Nephron (organoid): ENCODE measurements around the gene RPGR.

Source experiments
- H3K27ac Mint-ChIP-seq, 3 experiments: 2 replicates each; pipeline ENCODE4 v1.8.0; 2020; ENCODE audit warnings: mixed read lengths in 3 of 3, mild to moderate bottlenecking in 2 of 3, moderate library complexity in 1 of 3
- H3K27me3 Mint-ChIP-seq: 2 replicates; pipeline ENCODE4 v1.8.0; 2021; ENCODE audit warnings: low read depth, mild to moderate bottlenecking, moderate library complexity, mixed read lengths
- H3K36me3 Mint-ChIP-seq: 2 replicates; pipeline ENCODE4 v1.8.0; 2020; ENCODE audit warnings: low read depth, mixed read lengths
- H3K4me1 Mint-ChIP-seq: 2 replicates; pipeline ENCODE4 v1.8.0; 2020; ENCODE audit warnings: mixed read lengths
- H3K4me3 Mint-ChIP-seq, 3 experiments: 2 replicates each; pipeline ENCODE4 v1.8.0; 2020; ENCODE audit warnings: mild to moderate bottlenecking in 3 of 3, mixed read lengths in 3 of 3, moderate library complexity in 2 of 3
- H3K9me3 Mint-ChIP-seq: 2 replicates; pipeline ENCODE4 v1.8.0; 2020; ENCODE audit warnings: mixed read lengths
- TF ChIP-seq, protein P1 (sequence below), 3 experiments: fragments of 200-600 bp; sonication (generic); IDR thresholded peaks; one replicate each; pipeline ENCODE4 v1.5.0; 2021; ENCODE audit warnings: antibody characterized with exemption in 3 of 3; ENCODE audit not compliant: unreplicated experiment in 3 of 3

RPGR gene

DNA sequence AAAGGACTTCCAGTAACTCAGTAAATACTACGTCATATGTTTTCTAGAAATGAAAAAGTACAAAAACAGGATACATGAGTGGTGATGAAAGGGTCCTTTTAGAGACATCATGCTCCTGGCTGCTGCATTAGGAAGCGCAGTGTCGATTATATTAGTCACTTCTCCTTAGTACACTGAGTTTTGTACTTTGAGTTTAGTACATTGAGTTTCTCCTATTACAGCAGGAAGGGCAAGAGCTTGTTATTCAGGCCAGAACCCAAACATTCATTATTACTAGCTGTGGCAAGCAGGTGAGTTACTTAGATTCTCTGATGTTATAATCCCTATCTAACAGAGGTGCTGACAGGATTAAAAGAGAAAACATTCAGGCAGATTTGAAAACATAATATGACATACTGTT, 21.3 kb downstream of the RPGR start:
- Mint-ChIP-seq H3K27ac (no peak overlapping the region), H3K4me1 (no peaks in the 10 kb centered on the region), H3K4me3 (no peak overlapping the region), H3K27me3 (no peaks in the 10 kb centered on the region), H3K9me3 (no peaks in the 10 kb centered on the region), H3K36me3 (peaks cover 6% of the 10 kb centered on the region)
- TF ChIP-seq, protein P1, sequence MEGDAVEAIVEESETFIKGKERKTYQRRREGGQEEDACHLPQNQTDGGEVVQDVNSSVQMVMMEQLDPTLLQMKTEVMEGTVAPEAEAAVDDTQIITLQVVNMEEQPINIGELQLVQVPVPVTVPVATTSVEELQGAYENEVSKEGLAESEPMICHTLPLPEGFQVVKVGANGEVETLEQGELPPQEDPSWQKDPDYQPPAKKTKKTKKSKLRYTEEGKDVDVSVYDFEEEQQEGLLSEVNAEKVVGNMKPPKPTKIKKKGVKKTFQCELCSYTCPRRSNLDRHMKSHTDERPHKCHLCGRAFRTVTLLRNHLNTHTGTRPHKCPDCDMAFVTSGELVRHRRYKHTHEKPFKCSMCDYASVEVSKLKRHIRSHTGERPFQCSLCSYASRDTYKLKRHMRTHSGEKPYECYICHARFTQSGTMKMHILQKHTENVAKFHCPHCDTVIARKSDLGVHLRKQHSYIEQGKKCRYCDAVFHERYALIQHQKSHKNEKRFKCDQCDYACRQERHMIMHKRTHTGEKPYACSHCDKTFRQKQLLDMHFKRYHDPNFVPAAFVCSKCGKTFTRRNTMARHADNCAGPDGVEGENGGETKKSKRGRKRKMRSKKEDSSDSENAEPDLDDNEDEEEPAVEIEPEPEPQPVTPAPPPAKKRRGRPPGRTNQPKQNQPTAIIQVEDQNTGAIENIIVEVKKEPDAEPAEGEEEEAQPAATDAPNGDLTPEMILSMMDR (IDR thresholded peaks at IDR 0.05; ENCODE audit: unreplicated experiment in 3 of 3), result no peak

DNA sequence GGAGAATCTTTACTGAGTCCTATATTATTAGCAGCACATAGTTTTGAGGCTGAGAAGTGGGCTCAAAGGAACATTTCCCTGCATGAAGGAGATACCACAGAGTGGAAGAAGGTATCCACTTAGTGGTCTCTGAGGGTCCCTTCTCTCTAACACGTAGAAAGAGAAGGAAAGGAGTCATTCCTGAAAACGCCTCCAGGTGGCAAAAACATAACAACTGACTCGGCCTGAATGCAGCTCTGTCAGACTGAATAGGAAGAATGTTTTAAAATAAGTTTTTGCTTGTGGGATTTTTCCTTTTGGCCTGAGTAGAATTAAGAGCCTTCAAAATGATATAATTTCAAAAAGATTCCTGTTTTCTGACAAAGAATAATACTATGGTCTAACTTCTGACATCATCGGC, 23.3 kb downstream of the RPGR start:
- Mint-ChIP-seq H3K4me3 (no peak overlapping the region), H3K4me1 (no peaks in the 10 kb centered on the region), H3K9me3 (no peaks in the 10 kb centered on the region), H3K36me3 (no peaks in the 10 kb centered on the region), H3K27ac (no peak overlapping the region), H3K27me3 (no peaks in the 10 kb centered on the region)
- TF ChIP-seq, protein P1 (IDR thresholded peaks at IDR 0.05; ENCODE audit: unreplicated experiment in 3 of 3), result peak; percentile 25 to 37 (median 26)

DNA sequence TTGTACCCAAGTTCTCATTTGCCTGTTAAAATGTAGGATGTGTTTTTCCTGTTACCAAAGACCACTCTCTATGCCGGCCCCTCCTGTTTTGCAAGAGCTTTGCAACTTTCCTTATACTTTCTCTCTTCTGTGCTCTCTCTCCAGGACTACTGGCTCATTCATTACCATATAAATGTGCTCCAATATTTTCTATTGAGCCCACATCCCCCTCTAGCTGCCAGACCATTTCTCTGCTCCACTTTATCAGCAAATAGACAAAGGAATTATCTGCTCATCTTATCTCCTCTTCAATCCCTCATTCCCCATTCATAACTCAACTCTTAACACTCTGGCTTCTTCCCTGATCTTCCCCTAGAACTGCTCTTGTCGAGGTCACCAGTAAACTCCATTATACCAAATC, 33.6 kb downstream of the RPGR start:
- TF ChIP-seq, protein P1 (IDR thresholded peaks at IDR 0.05; ENCODE audit: unreplicated experiment in 3 of 3), result no peak
- no peaks in the 10 kb centered on the region for H3K27me3 Mint-ChIP-seq
- peaks cover 7% of the 10 kb centered on the region for H3K36me3 Mint-ChIP-seq
- H3K4me3 Mint-ChIP-seq, result no peak overlapping the region
- no peaks in the 10 kb centered on the region for H3K9me3 Mint-ChIP-seq
- H3K4me1 Mint-ChIP-seq, result no peaks in the 10 kb centered on the region
- no peak overlapping the region for H3K27ac Mint-ChIP-seq

DNA sequence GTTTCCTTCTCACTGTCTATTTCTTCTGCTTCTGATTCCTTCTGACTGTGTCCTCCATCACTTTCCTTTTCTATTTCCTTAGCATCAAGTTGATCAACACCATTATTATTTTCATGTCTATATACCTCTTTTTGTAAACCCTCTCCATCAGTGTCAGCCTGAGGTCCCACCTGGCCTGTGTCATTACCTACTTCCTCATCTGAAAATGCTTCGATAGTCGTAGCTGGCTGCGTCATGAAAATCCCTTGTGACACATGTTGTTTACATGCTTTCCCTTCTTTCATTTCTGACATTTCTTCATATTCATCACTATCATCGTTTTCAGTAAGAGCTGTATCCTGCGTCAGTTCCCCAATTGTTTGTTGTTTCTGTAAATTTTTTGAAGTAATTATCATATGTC, 39.6 kb downstream of the RPGR start:
- H3K9me3 Mint-ChIP-seq, result no peaks in the 10 kb centered on the region
- TF ChIP-seq, protein P1 (IDR thresholded peaks at IDR 0.05; ENCODE audit: unreplicated experiment in 3 of 3), result no peak
- no peak overlapping the region for H3K4me3 Mint-ChIP-seq
- H3K27me3 Mint-ChIP-seq, result no peaks in the 10 kb centered on the region
- peaks cover 10% of the 10 kb centered on the region for H3K36me3 Mint-ChIP-seq
- no peaks in the 10 kb centered on the region for H3K4me1 Mint-ChIP-seq
- H3K27ac Mint-ChIP-seq, result no peak overlapping the region

DNA sequence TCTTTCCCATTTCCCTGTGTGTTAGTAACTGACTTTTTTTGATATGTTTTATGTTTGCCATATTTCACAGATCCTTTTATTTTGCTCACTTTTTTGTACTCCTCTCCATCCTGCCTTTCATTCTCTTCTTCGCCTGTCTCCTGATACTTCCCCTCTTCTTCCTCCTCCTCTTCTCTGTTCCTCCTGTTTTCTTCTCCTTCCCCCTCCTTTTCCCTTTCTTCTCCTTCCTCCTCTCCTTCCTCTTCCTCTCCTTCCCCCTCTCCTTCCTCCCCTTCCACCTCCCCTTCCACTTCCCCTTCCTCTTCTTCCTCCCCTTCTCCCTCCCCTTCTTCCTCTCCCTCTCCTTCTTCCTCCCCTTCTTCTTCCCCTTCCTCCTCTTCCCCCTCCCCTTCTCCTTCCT, 41.7 kb downstream of the RPGR start:
- no peak overlapping the region for H3K27ac Mint-ChIP-seq
- no peak overlapping the region for H3K4me3 Mint-ChIP-seq
- H3K36me3 Mint-ChIP-seq, result peaks cover 10% of the 10 kb centered on the region
- no peaks in the 10 kb centered on the region for H3K27me3 Mint-ChIP-seq
- TF ChIP-seq, protein P1 (IDR thresholded peaks at IDR 0.05; ENCODE audit: unreplicated experiment in 3 of 3), result no peak
- no peaks in the 10 kb centered on the region for H3K9me3 Mint-ChIP-seq
- no peaks in the 10 kb centered on the region for H3K4me1 Mint-ChIP-seq

DNA sequence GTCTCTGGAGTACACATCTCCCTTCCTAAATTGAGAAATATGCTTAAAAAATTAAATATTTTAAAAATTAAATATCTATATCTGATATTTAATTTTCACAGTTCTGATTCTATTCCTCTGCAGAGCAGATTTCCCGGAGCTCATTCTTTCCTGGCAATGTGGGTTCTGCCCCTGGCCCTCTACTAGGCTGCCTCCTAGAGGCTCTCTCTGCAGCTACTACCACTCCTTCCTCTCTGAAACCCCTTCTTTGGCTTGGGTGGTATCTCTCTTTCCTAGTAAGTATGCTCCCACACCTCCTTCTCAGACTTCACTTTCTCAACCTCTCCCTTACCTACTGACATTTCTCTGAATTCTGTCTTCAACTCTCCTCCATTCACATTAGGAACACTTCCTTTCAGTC, 45.3 kb downstream of the RPGR start:
- TF ChIP-seq, protein P1 (IDR thresholded peaks at IDR 0.05; ENCODE audit: unreplicated experiment in 3 of 3), result peak in 1 of 3 experiments; percentile 10
- H3K27ac Mint-ChIP-seq, result no peak overlapping the region
- no peaks in the 10 kb centered on the region for H3K27me3 Mint-ChIP-seq
- no peak overlapping the region for H3K4me3 Mint-ChIP-seq
- no peaks in the 10 kb centered on the region for H3K4me1 Mint-ChIP-seq
- peaks cover 6% of the 10 kb centered on the region for H3K36me3 Mint-ChIP-seq
- no peaks in the 10 kb centered on the region for H3K9me3 Mint-ChIP-seq
